PC-9 (cell line): ENCODE measurements around the gene KCNC1.

Source experiments
- EZH2 ChIP-seq: fragments of 200-600 bp; sonication (generic); IDR thresholded peaks from 2 replicates; pipeline ENCODE4 v1.8.0; 2017; ENCODE audit warnings: antibody characterized with exemption, low read depth
- TF ChIP-seq, protein P1 (sequence below): fragments of 200-600 bp; sonication (generic); conservative IDR thresholded peaks from 2 replicates; pipeline ENCODE4 v1.6.1; 2017; ENCODE audit warnings: mixed run types, antibody characterized with exemption, mild to moderate bottlenecking, moderate library complexity

DNA sequence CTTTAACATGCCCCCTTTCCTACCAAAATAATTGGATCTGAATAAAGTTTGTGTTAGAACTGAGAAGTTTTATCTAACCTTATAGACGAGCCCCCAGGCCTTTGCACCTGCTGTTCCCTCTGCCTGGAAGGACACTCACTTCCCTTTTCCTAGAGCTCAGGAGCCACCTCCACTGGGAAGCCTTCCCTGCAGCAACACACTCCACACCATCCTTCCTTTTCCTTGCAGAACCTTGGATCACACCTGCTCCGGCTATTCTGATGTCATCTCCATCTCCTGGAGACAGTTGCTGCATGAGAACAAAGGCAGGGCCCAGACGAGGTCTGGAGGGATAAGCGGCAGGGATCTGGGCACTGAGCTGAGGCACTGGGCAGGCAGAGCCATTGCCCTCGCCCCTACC is 37.8 kb upstream of the KCNC1 start:
- TF ChIP-seq, protein P1, sequence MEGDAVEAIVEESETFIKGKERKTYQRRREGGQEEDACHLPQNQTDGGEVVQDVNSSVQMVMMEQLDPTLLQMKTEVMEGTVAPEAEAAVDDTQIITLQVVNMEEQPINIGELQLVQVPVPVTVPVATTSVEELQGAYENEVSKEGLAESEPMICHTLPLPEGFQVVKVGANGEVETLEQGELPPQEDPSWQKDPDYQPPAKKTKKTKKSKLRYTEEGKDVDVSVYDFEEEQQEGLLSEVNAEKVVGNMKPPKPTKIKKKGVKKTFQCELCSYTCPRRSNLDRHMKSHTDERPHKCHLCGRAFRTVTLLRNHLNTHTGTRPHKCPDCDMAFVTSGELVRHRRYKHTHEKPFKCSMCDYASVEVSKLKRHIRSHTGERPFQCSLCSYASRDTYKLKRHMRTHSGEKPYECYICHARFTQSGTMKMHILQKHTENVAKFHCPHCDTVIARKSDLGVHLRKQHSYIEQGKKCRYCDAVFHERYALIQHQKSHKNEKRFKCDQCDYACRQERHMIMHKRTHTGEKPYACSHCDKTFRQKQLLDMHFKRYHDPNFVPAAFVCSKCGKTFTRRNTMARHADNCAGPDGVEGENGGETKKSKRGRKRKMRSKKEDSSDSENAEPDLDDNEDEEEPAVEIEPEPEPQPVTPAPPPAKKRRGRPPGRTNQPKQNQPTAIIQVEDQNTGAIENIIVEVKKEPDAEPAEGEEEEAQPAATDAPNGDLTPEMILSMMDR = no peak
- TF ChIP-seq EZH2 = no peak
